GM12878 (cell line): ENCODE results near the gene TNFSF15. TPM values are rescaled to one million over a fixed set of nuclear protein-coding genes. Genes with fewer than 3 reads are reported as not detected.

Experiments
- ATAC-seq: fragments of 200-7000 bp; cut with Tn5 transposase; 3 replicates; pipeline ENCODE4 v1.9.1; 2020; ENCODE audit warnings: mild to moderate bottlenecking, moderate library complexity
- BruUV-seq: library from RNA; stranded (reverse); fragments of 400-500 nt; replicated peaks from 2 replicates; lab custom pipeline; 2021; lab: Mats Ljungman, UMichigan
- CTCF ChIA-PET: fragments of 300-600 bp; sonication (Branson Sonifier 250); formaldehyde crosslinking; extraction: SDS; loops from one replicate; lab custom pipeline; 2021; ENCODE audit warnings: inconsistent platforms; lab: Yijun Ruan, JAX
- POLR2A ChIA-PET: fragments of 350-600 bp; formaldehyde crosslinking; extraction: SDS; loops from one replicate; lab custom pipeline; 2021; ENCODE audit warnings: inconsistent platforms; lab: Charles Lee
- RAD21 ChIA-PET: fragments of 300-600 bp; sonication (Branson Sonifier 250); formaldehyde crosslinking; loops from one replicate; lab custom pipeline; 2023; ENCODE audit warnings: antibody characterized with exemption; ENCODE audit not compliant: unreplicated experiment; lab: Charles Lee
- SMC1A ChIA-PET: fragments of 300-600 bp; sonication (Branson Sonifier 250); formaldehyde crosslinking; loops from one replicate; lab custom pipeline; 2023; ENCODE audit not compliant: unreplicated experiment, uncharacterized antibody; lab: Charles Lee
- DNase-seq: peaks from one replicate; pipeline ENCODE4 v3.0.0-alpha.2; 2011; ENCODE audit warnings: low read depth, low spot score
- FAIRE-seq: peaks from 3 replicates; lab custom pipeline; 2011; peaks lifted over from hg19 to GRCh38; lab: Jason Lieb, UNC
- H2AFZ ChIP-seq: 2 replicates; pipeline ENCODE4 v1.6.0; 2011; ENCODE audit warnings: low read depth, low read length, control low read depth; ENCODE audit not compliant: control insufficient read depth
- H3K27ac ChIP-seq: 2 replicates; pipeline ENCODE4 v1.5.1; 2011; ENCODE audit warnings: control low read depth; ENCODE audit not compliant: control insufficient read depth, insufficient read depth
- H3K27me3 ChIP-seq, 2 experiments: replicated peaks in 1 of 2; 2 replicates each; pipeline versions ENCODE4 v1.6.0 to v1.6.1; 2011; ENCODE audit warnings: low read length in 1 of 2; ENCODE audit not compliant: control insufficient read depth in 2 of 2, insufficient read depth in 2 of 2
- H3K36me3 ChIP-seq, 2 experiments: 2 replicates each; pipeline ENCODE4 v1.5.1; 2011; ENCODE audit warnings: low read length in 1 of 2; ENCODE audit not compliant: control insufficient read depth in 2 of 2, insufficient read depth in 2 of 2
- H3K4me1 ChIP-seq: 2 replicates; pipeline ENCODE4 v1.6.1; 2011; ENCODE audit warnings: mild to moderate bottlenecking, low read length, moderate library complexity, mixed read lengths; ENCODE audit not compliant: control insufficient read depth, insufficient read depth
- H3K4me2 ChIP-seq: 2 replicates; pipeline ENCODE4 v1.6.0; 2011; ENCODE audit warnings: control low read depth; ENCODE audit not compliant: control insufficient read depth, insufficient read depth
- H3K4me3 ChIP-seq: fragments of 200-600 bp; sonication (generic); 2 replicates; pipeline ENCODE4 v1.5.1; 2016
- H3K79me2 ChIP-seq: 2 replicates; pipeline ENCODE4 v1.6.0; 2011; ENCODE audit warnings: low read length; ENCODE audit not compliant: control insufficient read depth, insufficient read depth
- H3K9ac ChIP-seq: 2 replicates; pipeline ENCODE4 v1.8.0; 2011; ENCODE audit warnings: low read length, control low read depth, mixed read lengths; ENCODE audit not compliant: control insufficient read depth, insufficient read depth
- H3K9me3 ChIP-seq: replicated peaks from 3 replicates; pipeline ENCODE4 v1.5.1; 2011; ENCODE audit warnings: mild to moderate bottlenecking, low read length; ENCODE audit not compliant: control insufficient read depth, insufficient read depth
- H4K20me1 ChIP-seq: 2 replicates; pipeline ENCODE4 v1.6.0; 2011; ENCODE audit not compliant: control insufficient read depth, insufficient read depth
- BACH1 ChIP-seq: fragments of 450-650 bp; IDR thresholded peaks from 2 replicates; pipeline ENCODE4 v1.6.1; 2017; ENCODE audit warnings: mild to moderate bottlenecking, borderline replicate concordance
- BMI1 ChIP-seq: fragments of 450-650 bp; IDR thresholded peaks from 2 replicates; pipeline ENCODE4 v1.6.1; 2016; ENCODE audit warnings: mild to moderate bottlenecking, moderate library complexity, borderline replicate concordance
- MYC ChIP-seq: IDR thresholded peaks from 2 replicates; pipeline ENCODE4 v1.6.1; 2011; ENCODE audit warnings: mild to moderate bottlenecking, low read length, moderate library complexity, inconsistent platforms; ENCODE audit not compliant: insufficient read depth, insufficient replicate concordance, insufficient read length, severe bottlenecking
- PAX5 ChIP-seq: IDR thresholded peaks from 2 replicates; pipeline ENCODE4 v1.6.1; 2011; ENCODE audit warnings: low read depth, low read length, borderline replicate concordance
- WGBS: methylation state at CpG from one replicate; pipeline ENCODE4 v1.1.6; 2016; ENCODE audit warnings: low lambda C conversion rate; ENCODE audit not compliant: insufficient replicate concordance, insufficient coverage; ENCODE audit errors: missing lambda C conversion rate; 5-methylcytosine and 5-hydroxymethylcytosine counted together
- in situ Hi-C: fragments of 300-500 bp; cut with MboI; formaldehyde crosslinking; loops from 9 replicates; pipeline ENCODE4 v1.14.3; 2018; ENCODE audit warnings: mixed read lengths
- intact Hi-C: fragments of 100-400 bp; cut with micrococcal nuclease; formaldehyde crosslinking; loops from one replicate; pipeline ENCODE4 v1.14.2; 2022; ENCODE audit not compliant: unreplicated experiment
- polyA plus RNA-seq, 11 experiments: library from polyadenylated mRNA; depleted of rRNA in 4 of 11; unstranded in 6 of 11; stranded (reverse) in 5 of 11; fragments of >200 nt; fragmentation: Nextera tagmentation in 4 of 11; fragmentation: Illumina TruSeq in 1 of 11; extraction: Ambion mirVana in 4 of 11; extraction: Trizol in 1 of 11; gene quantifications; 1 replicate in 1 of 11; 2 replicates in 10 of 11; pipeline versions ENCODE4 v1.2.1 to v1.2.3, GENCODE V29; 2011 to 2016; ENCODE audit warnings: inconsistent platforms in 2 of 11, missing spikeins in 2 of 11, low read depth in 1 of 11
- total RNA-seq, 4 experiments: library from RNA; depleted of rRNA in 3 of 4; stranded (reverse); fragments of >200 nt in 3 of 4; fragmentation: Illumina TruSeq in 1 of 4; extraction: Trizol in 1 of 4; gene quantifications; 2 replicates each; pipeline versions ENCODE4 v1.2.1 to v1.2.3, GENCODE V29; 2013 to 2021

Gene TNFSF15
- total and polyA plus RNA-seq, 10 of the 15 experiments (the other 5 are each of a cell fraction or from before 2014, with no cell fraction given) = 0.03 TPM; not detected in 9

- TF ChIP-seq BMI1 = no peak
- no peak for TF ChIP-seq PAX5
- TF ChIP-seq, all 136 proteins: peak for 0
These were observed 15.1 kb upstream of the TNFSF15 start (continued) for GRCh38 chr9:114820776-114821501.

- no peaks in the 10 kb centered on the region for H4K20me1 ChIP-seq
- no peak overlapping the region for H3K4me2 ChIP-seq
- ChIA-PET POLR2A (no interaction called here), SMC1A (no interaction called here), RAD21 (no interaction called here), CTCF (no interaction called here)
- H2AFZ ChIP-seq = no peak overlapping the region
- FAIRE-seq = no peak
- in situ Hi-C loops (no loop called here), intact Hi-C loops (no loop called here)
- H3K27me3 ChIP-seq = peaks cover 0 to 3% of the 10 kb centered on the region in 2 experiments; a peak in 1 of 4 replicates
- ATAC-seq = no peak
- no peaks in the 10 kb centered on the region for H3K36me3 ChIP-seq
- H3K27ac ChIP-seq = no peak overlapping the region
- WGBS = 0% methylated on average over 1 of the region's 1 CpG
- DNase-seq = no peak
- no peak overlapping the region for H3K4me3 ChIP-seq
- no peak overlapping the region for H3K9ac ChIP-seq
- BruUV-seq = no TSS peak
- H3K79me2 ChIP-seq = no peaks in the 10 kb centered on the region
- TF ChIP-seq BACH1 (no peak), MYC (no peak)
- H3K4me1 ChIP-seq = no peaks in the 10 kb centered on the region
- H3K9me3 ChIP-seq = no peaks in the 10 kb centered on the region
These were observed 12.3 kb upstream of the TNFSF15 start for GRCh38 chr9:114818178-114818577.
